ENCODE data around the gene CAB39L.
A peak's percentile ranks its signal among the peaks of the same experiment; 100 is the strongest.

The CAB39L gene

DNA sequence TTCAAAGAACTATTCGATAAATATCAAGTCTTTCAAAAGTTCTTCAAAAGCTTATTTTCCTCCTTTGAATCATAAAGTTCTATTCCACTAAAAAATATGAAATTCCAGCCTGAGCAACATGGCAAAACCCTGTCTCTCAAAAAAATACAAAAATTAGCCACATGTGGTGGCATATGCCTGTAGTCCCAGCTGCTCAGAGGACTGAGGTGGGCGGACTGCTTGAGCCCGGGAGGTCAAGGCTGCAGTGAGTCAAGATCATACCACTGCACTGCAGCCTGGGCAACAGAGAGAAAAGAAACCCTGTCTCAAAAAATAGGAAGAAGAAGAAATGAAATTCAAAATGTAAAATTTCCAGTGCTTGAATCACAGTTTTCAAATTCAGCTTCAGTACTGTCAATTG lies 24.6 kb downstream of the CAB39L start:
- in situ Hi-C loops (cut with HindIII; ENCODE audit: low sequenced_read_pairs), result no loop called here
- peak; percentile 2 for DNase-seq (ENCODE audit: low read depth, low spot score)
- H3K4me3 ChIP-seq (ENCODE audit: low read depth, low read length), result no peak overlapping the region
- TF ChIP-seq, protein P1, sequence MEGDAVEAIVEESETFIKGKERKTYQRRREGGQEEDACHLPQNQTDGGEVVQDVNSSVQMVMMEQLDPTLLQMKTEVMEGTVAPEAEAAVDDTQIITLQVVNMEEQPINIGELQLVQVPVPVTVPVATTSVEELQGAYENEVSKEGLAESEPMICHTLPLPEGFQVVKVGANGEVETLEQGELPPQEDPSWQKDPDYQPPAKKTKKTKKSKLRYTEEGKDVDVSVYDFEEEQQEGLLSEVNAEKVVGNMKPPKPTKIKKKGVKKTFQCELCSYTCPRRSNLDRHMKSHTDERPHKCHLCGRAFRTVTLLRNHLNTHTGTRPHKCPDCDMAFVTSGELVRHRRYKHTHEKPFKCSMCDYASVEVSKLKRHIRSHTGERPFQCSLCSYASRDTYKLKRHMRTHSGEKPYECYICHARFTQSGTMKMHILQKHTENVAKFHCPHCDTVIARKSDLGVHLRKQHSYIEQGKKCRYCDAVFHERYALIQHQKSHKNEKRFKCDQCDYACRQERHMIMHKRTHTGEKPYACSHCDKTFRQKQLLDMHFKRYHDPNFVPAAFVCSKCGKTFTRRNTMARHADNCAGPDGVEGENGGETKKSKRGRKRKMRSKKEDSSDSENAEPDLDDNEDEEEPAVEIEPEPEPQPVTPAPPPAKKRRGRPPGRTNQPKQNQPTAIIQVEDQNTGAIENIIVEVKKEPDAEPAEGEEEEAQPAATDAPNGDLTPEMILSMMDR (IDR thresholded peaks at IDR 0.05; ENCODE audit: low read depth, low read length), result no peak

DNA sequence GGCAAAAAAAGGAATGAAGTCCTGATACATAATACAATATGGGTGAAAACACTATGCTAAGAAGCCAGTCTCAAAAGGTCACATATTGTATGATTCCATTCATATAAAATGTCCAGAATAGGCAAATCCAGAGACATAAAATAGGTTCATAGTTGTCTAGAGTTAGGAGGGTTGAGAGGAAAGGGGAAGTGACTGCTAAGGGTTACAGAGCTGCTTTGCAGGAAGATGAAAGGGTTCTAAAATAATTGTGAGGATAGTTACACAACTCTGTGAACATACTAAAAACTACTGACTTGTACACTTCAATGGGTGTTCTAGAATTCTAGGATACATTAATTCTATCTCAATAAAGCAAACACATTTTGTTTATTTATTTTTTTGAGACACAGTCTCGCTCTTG lies 25.7 kb downstream of the CAB39L start:
- no peak for DNase-seq (ENCODE audit: low read depth, low spot score)
- H3K4me3 ChIP-seq (ENCODE audit: low read depth, low read length), result no peak overlapping the region
- TF ChIP-seq, protein P1 (IDR thresholded peaks at IDR 0.05; ENCODE audit: low read depth, low read length), result no peak
- in situ Hi-C loops (cut with HindIII; ENCODE audit: low sequenced_read_pairs), result no loop called here

DNA sequence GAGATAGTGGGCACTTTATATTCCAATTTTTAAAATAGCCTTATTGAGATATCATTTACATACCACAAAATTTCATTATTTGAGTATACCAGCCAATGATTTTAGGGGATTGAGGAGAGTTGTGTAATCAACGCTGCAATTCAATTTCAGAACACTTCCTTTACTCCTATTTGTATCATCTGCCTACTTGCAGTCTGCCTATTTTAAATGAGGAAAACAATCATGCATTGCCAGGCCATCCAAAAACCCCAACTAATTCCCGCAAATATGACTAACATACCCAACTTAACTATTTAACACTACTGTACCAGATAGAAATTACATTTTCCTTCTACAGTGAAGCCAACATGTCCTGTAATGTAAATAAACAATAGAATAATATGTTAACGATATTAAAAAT lies 26.7 kb downstream of the CAB39L start:
- no peak overlapping the region for H3K4me3 ChIP-seq (ENCODE audit: low read depth, low read length)
- no peak for DNase-seq (ENCODE audit: low read depth, low spot score)
- in situ Hi-C loops (cut with HindIII; ENCODE audit: low sequenced_read_pairs), result no loop called here
- TF ChIP-seq, protein P1 (IDR thresholded peaks at IDR 0.05; ENCODE audit: low read depth, low read length), result no peak

DNA sequence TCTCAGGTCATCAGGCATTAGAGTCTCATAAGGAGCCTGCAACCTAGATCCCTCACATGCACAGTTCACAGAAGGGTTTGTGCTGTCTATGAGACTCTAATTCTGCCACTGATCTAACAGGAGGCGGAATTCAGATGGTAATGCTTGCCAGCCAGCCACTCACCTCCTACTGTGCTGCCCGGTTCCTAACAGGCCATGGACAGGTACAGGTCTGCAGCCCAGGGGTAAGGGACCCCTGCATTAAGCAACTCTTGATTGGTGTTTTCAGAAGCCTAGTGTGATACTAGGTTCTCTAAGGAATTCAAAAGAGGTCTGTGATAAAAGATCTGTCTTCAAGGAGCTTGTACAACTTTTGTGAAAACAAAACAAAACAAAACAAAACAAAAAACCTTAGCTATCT lies 31.1 kb downstream of the CAB39L start:
- no peak for DNase-seq (ENCODE audit: low read depth, low spot score)
- TF ChIP-seq, protein P1 (IDR thresholded peaks at IDR 0.05; ENCODE audit: low read depth, low read length), result no peak
- H3K4me3 ChIP-seq (ENCODE audit: low read depth, low read length), result no peak overlapping the region
- in situ Hi-C loops (cut with HindIII; ENCODE audit: low sequenced_read_pairs), result no loop called here

DNA sequence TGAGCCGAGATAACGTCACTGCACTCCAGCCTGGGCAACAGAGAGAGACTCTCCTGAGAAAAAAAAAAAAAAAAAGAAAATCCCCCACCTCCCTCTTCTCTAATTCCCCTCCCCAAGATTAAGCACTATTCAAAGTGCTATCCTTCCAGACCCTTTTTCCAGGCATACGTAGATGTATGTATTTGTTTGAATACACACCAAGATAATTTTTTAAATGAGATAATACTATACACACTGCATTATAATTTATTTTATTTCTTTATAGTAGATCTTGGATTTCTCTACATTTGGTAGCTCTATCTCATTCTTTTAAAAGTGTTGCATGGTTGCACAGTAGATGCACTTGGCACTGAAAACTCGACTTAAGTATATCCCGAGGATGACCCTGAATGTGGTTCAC lies 32.5 kb downstream of the CAB39L start:
- no peak for DNase-seq (ENCODE audit: low read depth, low spot score)
- TF ChIP-seq, protein P1 (IDR thresholded peaks at IDR 0.05; ENCODE audit: low read depth, low read length), result no peak
- no peak overlapping the region for H3K4me3 ChIP-seq (ENCODE audit: low read depth, low read length)
- in situ Hi-C loops (cut with HindIII; ENCODE audit: low sequenced_read_pairs), result no loop called here

DNA sequence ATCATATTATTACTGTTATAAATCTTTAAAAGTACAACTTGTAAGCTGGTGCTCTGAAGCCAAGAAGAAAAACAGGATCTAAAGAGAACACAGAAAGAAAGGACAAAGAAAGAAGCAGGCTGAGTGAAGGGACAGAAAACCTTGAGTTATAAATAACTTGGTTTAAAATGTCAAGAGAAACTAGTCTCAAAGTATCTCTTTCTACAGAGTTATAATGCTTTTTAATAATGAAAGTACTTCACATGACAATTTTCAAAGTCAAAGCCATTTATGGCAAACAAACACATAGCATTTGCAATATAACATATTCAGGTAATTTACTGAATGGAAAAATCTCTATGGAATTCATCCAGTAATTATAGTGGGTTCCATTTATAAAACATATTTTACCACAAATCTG lies 33.4 kb downstream of the CAB39L start:
- TF ChIP-seq, protein P1 (IDR thresholded peaks at IDR 0.05; ENCODE audit: low read depth, low read length), result no peak
- in situ Hi-C loops (cut with HindIII; ENCODE audit: low sequenced_read_pairs), result no loop called here
- H3K4me3 ChIP-seq (ENCODE audit: low read depth, low read length), result no peak overlapping the region
- DNase-seq (ENCODE audit: low read depth, low spot score), result no peak

DNA sequence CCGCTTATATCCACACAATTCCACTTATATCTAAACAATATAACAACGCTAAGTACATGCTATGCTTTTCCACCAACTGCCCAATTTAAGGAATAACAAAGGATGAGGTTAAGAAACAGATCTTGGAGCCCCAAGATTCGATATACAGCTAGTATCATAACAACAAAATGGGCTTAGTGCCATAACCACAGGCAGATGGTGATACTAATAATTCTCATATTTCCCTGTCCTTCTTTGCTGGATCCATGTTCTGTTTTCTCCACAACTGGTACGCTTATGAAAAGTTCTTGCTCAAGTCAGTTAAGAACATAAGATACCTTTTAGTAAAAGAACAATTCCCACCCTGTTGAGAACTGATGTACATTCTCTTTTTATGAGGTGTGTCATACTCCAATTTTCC lies 33.9 kb downstream of the CAB39L start:
- in situ Hi-C loops (cut with HindIII; ENCODE audit: low sequenced_read_pairs), result no loop called here
- TF ChIP-seq, protein P1 (IDR thresholded peaks at IDR 0.05; ENCODE audit: low read depth, low read length), result no peak
- no peak overlapping the region for H3K4me3 ChIP-seq (ENCODE audit: low read depth, low read length)
- no peak for DNase-seq (ENCODE audit: low read depth, low spot score)

Data from astrocyte of the spinal cord (primary cell).